Testis (tissue), 2 donors: ENCODE measurements around the gene C12orf75.

ENCODE experiments used
- POLR2A ChIP-seq: fragments of 450-650 bp; IDR thresholded peaks from one replicate; pipeline ENCODE4 v1.6.1; 2017; ENCODE audit warnings: antibody characterized with exemption, mild to moderate bottlenecking, moderate library complexity
- TF ChIP-seq, protein P1 (sequence below), 3 experiments: fragments of 450-650 bp in 2 of 3; fragments of 200-600 bp in 1 of 3; sonication (generic) in 1 of 3; IDR thresholded peaks; one replicate each; pipeline ENCODE4 v1.5.1; 2016 to 2019; ENCODE audit warnings: antibody characterized with exemption in 3 of 3, mild to moderate bottlenecking in 2 of 3, moderate library complexity in 1 of 3

GRCh38 chr12:105398930-105399329 is 68.4 kb downstream of the C12orf75 start:
- TF ChIP-seq, protein P1, sequence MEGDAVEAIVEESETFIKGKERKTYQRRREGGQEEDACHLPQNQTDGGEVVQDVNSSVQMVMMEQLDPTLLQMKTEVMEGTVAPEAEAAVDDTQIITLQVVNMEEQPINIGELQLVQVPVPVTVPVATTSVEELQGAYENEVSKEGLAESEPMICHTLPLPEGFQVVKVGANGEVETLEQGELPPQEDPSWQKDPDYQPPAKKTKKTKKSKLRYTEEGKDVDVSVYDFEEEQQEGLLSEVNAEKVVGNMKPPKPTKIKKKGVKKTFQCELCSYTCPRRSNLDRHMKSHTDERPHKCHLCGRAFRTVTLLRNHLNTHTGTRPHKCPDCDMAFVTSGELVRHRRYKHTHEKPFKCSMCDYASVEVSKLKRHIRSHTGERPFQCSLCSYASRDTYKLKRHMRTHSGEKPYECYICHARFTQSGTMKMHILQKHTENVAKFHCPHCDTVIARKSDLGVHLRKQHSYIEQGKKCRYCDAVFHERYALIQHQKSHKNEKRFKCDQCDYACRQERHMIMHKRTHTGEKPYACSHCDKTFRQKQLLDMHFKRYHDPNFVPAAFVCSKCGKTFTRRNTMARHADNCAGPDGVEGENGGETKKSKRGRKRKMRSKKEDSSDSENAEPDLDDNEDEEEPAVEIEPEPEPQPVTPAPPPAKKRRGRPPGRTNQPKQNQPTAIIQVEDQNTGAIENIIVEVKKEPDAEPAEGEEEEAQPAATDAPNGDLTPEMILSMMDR (IDR thresholded peaks at IDR 0.05): no peak
- TF ChIP-seq POLR2A: no peak
